CD4-positive, alpha-beta T cell treated with Interleukin-2 at 100 ng/mL for 4 hours (primary cell): ENCODE measurements around the gene PARD3.
"Not testable (repeated sequence)": the region's sequence is repeated elsewhere in the genome, so short reads cannot be mapped to it uniquely, and the experiment has no call there.

Experiments used
- DNase-seq: peaks from one replicate; pipeline ENCODE4 v3.0.0-alpha.2; 2020; ENCODE audit warnings: low spot score

The PARD3 gene

DNA sequence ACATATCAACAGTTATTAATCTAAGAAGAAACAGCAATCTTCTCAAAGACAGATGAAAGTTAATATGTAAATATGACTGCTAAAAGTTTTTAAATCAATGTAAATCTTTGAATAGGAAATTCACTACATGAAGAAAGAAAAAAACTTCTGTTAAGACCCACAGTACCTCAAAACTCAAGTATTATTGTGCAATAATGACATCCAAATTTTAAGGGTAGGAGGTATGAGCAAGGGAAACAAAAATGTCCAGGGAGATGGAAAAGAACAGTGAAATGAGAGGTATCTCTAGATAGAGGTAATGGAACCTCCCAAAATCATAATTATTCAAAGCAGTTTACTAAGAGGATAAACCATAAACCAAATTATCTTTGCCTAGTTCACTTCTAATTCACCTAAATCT lies 436.8 kb downstream of the PARD3 start:
- no peak for DNase-seq

DNA sequence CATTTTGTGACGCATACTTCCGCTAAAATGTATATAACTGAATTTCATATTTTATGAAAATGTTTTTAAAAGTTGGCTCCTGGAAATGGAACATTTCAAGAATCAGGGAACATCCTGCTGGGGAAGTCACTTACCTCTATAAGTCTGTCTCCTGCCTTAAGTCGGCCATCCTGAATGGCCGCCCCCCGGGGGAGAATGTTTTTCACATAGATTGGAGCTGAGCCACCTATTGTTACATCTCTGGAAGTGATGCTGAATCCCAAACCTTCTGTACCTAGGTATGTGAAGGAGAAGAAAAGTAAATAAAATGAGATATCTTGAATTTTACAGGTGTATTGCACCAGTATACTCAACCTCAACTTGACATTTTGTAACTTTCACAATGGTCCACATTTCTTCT lies 437.3 kb downstream of the PARD3 start:
- DNase-seq = no peak

GRCh38 chr10:34374356-34375045 lies 440.6 kb downstream of the PARD3 start:
- DNase-seq = no peak

DNA sequence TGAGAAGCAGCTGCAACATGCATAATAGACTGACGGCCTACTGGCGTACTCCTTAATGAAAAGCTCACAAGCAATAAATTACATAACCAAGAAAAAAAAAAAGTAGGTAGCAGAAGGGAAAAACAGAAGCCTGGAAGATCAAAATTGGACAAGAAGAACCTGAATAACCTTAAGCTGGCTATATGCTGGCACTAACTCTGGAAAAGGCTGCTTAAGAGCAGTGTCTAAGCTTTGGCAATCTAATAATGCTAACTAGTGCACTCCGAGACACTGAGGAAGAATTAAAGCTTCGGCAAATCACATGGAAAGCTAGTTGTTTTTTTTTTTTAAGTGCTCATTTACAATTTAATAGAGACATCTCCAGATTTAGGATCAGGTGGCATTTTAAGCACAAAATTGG lies 441.9 kb downstream of the PARD3 start:
- no peak for DNase-seq

- DNase-seq = no peak
Measured at GRCh38 chr10:34372509-34372908, 442.6 kb downstream of the PARD3 start.

DNA sequence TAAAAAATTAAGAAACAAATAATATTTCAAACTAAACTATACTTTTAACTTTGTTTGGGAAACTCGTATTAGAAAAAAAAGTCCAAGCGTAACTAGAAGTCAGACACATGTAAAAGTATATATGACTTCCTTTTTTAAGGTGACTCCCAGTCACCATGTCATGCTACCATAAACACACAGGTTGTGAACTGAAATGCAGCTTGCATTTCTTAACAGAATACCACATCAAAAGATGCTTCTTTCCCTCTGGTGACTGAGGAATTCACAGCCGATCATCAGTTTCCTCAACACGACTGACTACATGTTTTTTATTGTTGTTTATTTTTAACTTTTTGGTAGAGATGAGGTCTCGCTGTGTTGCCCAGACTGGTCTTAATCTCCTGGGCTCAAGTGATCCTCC lies 445.0 kb downstream of the PARD3 start:
- no peak for DNase-seq

GRCh38 chr10:34369120-34369519 lies 446.0 kb downstream of the PARD3 start:
- DNase-seq = no peak

- DNase-seq = no peak
Measured at GRCh38 chr10:34364253-34365037, 450.7 kb downstream of the PARD3 start.

- DNase-seq = no peak
Measured at GRCh38 chr10:34360984-34361383, 454.1 kb downstream of the PARD3 start.

DNA sequence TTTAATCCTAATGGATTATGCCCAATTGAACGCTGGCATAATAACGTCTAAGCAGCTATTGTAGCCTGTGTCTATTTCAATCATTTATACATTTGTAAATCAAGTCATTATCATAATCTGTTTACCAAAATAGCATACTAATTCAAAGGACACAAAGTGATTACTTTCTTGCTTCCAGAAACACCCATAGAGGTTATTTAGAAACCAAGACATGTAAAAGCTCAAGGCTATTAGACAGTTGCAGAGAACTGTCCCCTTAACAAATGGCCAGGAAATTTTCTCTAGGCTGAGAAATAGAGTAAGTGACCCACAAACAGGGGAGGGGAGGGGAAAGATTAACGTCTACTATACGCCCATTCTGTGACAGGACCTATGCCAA lies 455.7 kb downstream of the PARD3 start:
- no peak for DNase-seq

- DNase-seq = no peak
Measured at GRCh38 chr10:34358729-34359434, 456.2 kb downstream of the PARD3 start.

GRCh38 chr10:34356463-34356862 lies 458.6 kb downstream of the PARD3 start:
- DNase-seq = no peak

GRCh38 chr10:34353530-34353929 lies 461.6 kb downstream of the PARD3 start:
- not testable (repeated sequence) for DNase-seq

GRCh38 chr10:34352599-34353204 lies 462.4 kb downstream of the PARD3 start:
- not testable (repeated sequence) for DNase-seq

GRCh38 chr10:34351161-34351560 lies 463.9 kb downstream of the PARD3 start:
- DNase-seq = no peak

GRCh38 chr10:34348917-34349485 lies 466.1 kb downstream of the PARD3 start:
- no peak for DNase-seq

GRCh38 chr10:34348021-34348420 lies 467.1 kb downstream of the PARD3 start:
- DNase-seq = no peak

- DNase-seq = no peak
Measured at GRCh38 chr10:34347131-34347530, 468.0 kb downstream of the PARD3 start.

GRCh38 chr10:34346516-34347100 lies 468.5 kb downstream of the PARD3 start:
- DNase-seq = no peak

DNA sequence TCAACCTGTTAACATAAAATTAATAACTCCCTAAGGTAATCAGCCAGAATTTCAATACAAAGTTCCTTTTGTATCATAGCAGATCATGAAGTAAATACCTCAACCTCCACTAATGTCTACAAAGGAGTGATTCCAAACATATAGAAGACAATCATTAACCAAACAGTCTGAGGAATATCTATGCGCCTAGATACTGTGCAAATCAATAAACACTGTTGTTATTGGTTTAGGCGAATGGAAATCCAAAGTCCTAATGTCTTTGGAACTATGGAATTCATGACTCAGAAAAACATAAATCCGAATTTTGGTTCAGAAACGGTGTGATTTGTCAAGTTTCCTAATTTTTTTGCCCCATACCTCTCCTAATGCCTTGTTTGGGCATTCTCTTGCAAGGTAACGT lies 469.7 kb downstream of the PARD3 start:
- DNase-seq = no peak

- no peak for DNase-seq
Measured at GRCh38 chr10:34343764-34344163, 471.3 kb downstream of the PARD3 start.

- DNase-seq = no peak
Measured at GRCh38 chr10:34341473-34341872, 473.6 kb downstream of the PARD3 start.
